Bone marrow (tissue), 2 donors: ENCODE results near the gene RAB3B.

Source experiments
- DNase-seq, 2 donors: peaks; one replicate each; lab custom pipeline; 2025; lab: John Stamatoyannopoulos, UW

Gene RAB3B

DNA sequence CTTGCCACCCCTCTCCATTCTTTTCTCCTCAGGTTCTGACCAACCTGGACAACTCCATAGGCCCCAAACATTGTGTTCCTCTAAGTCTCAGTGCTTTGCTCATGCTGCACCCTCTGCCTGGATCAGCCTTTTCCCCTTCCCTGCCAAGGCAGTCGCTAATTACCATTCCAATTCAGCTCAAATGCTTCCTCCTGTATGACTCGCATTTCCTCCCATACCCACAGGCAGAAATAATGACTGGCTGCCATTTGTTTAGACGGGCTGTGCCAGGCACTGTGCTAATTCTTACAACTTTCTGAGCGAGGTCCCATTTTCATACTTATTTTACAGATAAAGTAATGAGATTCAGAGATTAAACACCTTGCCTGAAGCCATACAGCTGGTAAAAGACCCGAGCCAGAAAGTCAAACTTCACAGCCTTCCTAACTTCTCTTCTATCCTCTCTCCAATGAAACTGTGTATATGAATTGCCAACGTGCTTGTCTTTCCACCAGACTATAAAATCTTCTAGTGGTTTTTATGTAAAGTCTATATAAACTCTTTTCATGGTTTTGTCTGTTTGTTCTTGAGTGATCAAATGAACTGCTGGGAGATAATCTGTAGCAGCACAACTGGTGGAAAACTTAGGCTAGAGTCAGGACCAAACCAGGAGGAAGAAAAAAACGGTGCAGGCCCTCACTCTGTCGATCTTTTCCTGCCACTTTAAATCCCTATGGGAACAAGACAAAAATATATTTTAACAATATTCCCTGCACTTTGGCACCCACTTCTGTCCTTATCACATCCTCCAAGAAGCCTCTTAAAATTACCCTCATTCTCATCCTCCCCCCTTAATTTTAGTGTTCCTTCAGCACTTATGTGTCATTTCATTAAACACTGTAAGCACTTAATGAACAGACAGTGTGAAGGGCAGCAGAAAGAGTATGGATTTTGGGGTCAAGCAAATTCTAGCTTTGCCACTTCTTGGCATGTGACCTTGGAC is 33.7 kb downstream of the RAB3B start:
- no peak for DNase-seq

DNA sequence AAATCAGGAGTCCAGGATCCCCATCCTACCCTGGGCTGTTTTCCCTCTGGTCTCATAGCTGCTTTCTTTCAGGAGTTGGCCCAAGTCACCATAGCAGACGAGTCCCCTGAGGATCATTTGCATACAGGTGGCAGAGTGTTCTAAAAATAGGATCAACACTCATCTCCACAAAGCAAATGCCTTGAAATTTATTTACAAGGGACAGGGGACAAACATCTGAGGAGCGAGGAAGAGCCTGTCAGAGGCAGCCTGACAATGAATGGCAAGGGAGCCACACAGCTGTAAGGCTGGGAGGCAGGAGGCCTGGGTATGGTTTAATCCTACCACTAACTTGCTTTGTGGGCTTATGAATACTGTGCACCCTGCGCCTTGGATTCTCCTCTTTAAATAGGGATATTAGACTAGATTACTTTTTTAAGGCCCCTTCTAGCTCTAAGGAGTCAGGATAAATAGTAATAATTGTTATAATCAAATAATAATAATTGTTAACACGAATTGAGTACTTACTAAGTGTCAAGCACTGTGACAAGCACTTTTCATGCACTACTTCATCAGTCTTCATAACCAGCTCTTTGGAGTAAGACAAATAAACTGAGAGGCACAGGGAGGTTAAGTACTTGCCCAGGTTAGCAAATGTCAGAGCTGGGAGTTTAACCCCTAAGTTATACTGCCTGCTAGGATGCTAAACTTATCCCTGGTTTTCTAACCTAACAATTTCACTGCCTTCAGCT is 34.5 kb downstream of the RAB3B start:
- DNase-seq, result no peak

DNA sequence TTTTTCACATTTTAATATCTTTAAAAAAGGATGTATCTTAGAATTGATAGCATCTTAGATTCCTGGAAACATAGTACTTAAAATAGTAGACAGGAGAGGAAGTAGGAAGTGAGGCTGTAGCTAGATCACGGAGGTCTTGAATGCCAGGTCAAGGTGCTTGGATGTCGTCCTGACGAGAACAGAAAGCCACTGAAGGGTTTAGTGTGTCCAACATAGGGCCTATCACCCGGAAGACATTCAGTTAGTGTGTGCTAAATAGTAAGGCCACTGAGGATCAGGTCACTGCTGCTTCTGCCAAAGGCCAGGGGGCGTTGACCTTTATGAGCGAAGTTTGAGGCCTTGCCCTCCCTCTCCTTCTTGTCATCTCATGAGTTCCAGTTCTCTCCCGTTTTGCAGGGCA is 35.7 kb downstream of the RAB3B start:
- DNase-seq, result no peak

DNA sequence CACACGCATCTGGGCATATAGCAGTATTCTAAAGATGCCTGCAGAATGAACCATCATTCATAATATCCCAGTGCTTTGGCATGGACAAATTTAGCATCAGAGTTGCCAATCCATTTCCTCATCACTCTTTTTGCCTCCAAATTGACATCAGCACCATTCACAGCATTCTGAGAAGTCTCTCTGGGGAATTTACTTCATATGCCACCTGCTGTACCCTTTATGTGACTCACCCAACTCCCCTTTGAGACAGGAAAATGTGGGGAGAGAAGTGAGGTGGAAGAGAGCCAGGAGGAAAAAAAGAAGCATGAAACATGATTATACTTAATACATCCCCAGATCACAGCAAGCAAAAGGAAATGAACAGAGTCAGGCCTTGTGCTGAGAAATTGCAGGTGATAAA is 37.4 kb downstream of the RAB3B start:
- no peak for DNase-seq

DNA sequence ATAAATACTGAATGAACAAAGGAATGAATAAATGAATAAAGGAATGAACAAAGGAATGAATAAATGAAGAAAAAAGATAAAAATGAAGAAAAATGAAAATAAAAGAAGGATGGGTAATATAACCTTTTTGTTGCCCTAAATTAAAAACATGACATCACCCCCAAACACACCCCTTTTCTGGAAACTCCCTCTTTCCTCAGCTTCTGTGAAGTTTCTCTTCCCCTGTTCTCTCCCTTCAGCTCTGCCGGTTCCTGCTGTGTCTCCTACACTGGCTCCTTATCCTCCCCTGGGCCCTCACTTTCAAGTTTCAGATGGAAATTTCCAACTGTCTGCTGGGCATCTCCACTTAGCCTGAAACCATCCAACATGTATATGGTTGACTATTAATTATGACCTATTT is 37.9 kb downstream of the RAB3B start:
- DNase-seq, result no peak

DNA sequence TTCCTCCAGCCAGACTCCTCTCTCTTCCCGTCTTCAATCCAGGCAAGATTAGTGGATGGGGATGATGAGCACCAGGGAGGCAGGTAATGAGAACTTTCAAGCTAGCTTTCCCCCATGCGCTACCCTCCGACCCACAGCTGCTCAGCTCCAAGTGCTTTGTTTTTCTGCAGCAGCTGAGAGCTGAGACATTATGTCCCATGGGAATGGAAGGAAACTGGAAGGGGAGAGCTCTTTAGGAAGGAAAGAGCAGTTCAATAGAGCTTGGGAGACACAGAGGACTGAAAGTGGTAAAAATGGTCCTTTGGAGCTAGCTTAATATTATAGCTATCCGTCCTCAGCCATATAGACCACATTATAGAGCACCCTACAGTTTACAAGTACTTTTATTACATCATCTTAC is 39.8 kb downstream of the RAB3B start:
- no peak for DNase-seq

DNA sequence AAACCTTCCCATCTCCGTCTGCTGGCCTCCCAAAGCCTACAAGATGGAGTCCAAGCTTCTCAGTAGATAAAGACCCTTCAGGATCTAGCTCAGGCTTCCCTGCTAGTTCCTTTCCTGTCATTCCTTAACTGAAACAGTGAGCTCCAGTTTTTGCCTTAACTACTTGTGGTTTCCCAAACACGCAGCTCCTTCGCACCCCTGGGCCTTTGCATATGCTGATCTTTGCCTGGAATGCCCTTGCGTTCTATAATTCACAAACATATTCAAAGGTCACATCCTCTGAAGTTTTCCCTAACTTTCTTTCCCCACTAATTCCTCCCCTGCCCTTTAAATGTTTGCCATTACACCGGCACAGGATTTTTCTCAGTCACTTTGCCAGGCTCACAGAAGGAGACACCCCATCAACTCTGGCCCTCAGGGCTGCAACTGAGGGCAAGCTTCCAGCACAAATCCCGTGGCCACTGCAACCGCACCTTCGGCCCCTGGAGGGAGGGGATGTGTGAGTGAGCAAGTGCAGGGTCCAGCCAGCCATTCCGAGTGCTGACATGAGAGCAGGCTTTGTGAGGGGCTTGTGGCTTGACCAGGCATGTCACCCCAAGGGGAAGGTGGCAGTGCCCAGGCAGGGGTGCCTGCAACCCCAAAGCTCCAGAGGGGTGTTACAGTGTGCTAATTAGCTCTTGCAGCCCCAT is 41.3 kb downstream of the RAB3B start:
- no peak for DNase-seq

DNA sequence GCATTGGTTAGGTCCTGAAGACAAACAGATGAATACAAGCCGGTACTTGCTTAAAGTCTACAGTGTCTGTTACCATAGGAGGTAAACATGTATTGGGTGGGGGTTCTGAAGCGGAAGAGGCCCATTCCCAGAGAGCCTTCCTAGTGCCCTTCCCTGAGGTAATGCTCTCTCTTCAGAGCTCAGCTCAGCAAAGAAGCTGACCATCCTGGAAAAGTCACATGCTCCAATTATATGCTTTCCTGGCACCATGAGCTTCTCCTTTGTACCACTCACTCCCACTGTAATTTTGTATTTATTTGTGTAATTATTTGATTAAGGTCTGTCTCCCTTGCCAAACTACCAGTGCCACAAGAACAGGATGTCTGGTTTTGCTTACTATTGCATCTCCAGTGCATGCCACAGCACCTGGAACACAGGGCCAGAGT is 42.0 kb downstream of the RAB3B start:
- DNase-seq, result no peak

DNA sequence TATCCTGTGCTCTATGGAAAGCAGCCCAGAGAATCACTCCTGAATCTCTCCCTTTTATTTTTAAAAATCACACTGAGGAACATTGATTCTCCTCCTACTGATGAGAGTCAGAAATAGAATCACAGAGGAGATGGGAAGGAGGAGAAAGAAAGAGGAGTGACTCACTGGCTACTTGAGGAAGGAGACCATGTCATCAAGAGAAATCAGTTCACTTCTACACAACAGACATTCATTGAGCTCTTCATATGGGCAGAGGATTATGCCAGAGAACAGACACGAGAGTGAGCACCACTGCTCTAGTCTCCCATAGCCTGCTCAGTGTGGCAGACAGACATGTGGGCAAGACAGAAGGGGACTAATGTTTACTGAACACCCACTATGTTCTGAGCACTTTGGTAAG is 44.2 kb downstream of the RAB3B start:
- DNase-seq, result no peak

DNA sequence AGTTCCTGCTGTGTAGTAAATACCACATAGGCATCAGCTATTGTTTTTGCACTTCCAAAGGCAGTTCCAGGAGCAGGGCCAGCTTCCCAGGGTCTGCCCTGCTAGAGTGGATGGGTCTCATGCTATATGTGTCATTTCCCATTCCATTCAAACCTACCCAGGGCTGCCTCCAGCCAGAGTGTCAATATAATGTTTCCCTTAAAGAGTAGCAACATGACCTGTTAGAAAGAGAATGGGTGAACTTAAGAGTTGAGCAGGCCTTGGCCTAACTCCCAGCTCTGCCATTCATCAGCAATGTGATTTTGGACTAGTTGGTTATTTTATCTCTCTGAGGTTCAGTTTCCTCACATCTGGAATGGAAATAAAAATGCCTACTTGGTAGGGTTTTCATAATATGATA is 44.9 kb downstream of the RAB3B start:
- DNase-seq, result no peak

DNA sequence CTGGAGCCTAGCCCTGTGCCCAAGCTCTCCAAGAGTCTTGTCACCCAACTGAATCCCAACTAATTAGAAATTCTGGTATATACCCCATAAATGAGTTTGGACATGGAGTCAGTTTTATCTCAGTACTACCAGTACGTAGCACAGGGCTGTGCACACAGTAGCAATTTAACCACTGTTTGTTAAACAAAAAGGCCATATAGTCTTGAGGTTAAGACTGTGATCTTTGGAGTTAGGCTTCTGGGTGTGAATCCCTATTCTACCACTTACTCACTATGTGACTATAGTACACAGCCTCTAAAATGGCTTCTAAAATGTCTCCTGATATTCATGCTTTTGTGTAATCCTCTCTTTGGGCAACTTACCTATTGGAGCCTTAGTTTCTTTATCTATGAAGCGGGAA is 48.2 kb downstream of the RAB3B start:
- no peak for DNase-seq

DNA sequence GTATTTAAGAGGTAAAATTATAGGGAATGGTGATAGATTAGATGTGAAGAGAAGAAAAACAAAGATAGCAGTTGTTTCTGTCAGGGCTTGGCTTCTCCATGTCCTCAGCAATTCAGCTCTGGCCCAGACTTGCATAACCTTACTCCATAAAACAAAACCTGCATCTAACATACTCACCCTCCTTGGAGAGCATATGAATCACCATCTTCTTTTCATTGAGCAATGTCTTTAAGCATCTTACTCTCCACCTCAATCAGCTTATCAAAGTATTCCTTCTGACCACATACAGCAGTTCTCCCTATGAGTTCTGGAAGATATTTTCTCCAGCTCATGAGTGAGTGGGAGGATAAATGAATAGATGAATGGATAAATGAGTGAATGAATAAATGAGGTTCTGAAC is 49.0 kb downstream of the RAB3B start:
- no peak for DNase-seq

DNA sequence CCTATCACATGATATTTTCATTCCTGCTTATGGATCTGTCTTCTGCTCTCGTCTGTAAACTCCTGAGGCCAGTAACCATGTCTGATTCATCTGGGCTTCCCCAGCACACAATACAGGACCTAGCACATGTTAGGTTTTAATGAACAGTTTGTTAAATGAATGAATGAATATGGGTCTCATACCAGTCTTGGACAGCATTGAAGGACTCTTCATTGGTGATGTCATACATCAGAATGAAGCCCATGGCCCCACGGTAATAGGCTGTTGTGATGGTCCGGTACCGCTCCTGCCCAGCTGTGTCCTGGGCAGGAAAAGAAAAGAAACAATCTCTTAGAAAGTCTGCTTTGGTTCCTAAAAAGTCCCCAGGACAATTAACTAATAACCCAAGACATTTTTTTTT is 53.4 kb downstream of the RAB3B start:
- no peak for DNase-seq

DNA sequence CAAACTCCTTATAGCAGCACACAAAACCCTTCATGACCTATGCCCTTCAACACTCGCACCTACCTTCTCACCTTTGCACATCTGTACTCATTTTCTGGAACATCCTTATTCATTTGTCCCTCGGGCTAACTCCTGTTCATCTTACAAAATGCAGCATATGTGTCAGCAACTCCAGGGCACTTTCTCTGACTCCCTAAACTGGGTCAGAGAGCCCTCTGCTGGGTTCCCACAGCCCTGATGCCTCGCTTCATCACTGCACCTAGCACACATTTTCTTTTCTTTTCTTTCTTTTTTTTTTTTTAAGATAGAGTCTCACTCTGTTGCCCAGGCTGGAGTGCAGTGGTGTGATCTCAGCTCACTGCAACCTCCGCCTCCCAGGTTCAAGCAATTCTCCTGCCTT is 54.0 kb downstream of the RAB3B start:
- no peak for DNase-seq

DNA sequence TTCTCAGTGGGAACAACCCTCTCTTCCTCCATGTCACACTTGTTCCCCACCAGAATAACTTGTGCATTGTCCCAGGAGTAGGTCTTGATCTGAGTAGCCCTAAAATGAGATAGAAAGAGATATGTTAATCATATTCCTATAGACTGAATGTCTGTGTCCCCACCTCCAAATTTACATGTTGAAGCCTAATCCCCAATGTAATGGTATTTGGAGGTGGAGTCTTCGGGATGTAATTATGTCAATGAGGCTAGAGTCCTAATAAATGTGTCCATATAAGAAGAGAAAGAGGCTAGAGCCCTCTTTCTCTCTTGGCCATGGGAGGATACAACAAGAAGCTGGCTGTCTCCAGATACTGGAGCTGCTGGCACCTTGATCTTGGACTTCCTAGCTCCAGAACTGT is 57.2 kb downstream of the RAB3B start:
- DNase-seq, result no peak

DNA sequence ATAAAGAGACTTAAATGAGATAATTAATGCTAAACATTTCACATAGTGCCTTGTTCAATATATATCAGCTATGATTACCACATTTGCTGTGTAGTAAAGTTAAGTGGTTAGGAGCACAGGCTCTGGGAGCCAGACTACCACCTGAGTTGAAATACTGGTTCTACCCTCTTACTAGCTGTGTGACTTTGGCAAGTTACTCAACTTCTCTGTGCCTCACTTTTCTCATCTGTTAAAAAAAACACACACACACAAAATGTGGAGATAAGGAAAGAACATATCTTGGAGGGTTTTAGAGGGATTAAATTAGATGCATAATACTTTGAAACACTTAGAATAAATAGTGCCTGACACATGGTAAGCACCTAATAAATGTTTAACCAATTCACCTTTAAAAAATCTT is 60.2 kb downstream of the RAB3B start:
- DNase-seq, result no peak

DNA sequence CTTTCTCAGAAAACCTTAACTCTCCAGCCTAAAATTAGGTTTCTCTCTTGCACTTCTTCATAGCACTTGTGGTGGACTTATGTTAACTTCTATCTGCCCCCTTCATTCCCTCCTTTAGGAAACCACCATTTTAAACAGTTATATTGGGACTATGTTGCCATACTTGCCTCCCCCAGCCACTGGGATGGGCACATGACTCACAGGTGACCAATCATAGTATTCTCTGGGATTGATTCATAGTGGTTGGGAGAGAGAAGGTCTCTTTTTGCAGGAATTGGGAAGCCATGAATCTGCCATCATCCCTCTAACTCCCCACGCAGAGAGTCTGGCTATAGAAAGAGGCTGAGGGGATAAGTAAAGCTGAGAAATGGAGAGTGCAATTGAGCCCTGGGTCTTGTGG is 61.6 kb downstream of the RAB3B start:
- DNase-seq, result no peak

DNA sequence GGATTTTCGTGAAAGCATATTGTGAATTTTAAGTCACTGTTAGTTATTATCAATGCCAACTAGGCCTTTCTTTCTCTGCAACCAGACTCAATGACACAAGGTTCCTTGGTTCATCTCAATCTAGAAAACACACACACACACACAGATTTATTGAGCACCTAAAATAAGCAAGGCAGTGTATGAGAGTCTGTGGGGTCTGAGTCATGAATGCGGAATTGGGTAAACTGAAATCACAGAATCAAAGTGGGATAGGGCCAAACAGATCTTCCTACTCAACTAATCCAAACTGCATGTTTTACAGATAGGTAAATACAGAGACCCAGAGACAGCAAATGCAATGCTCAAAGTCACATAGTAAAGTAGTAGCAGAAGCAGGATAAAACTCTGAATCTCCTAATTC is 63.5 kb downstream of the RAB3B start:
- no peak for DNase-seq

DNA sequence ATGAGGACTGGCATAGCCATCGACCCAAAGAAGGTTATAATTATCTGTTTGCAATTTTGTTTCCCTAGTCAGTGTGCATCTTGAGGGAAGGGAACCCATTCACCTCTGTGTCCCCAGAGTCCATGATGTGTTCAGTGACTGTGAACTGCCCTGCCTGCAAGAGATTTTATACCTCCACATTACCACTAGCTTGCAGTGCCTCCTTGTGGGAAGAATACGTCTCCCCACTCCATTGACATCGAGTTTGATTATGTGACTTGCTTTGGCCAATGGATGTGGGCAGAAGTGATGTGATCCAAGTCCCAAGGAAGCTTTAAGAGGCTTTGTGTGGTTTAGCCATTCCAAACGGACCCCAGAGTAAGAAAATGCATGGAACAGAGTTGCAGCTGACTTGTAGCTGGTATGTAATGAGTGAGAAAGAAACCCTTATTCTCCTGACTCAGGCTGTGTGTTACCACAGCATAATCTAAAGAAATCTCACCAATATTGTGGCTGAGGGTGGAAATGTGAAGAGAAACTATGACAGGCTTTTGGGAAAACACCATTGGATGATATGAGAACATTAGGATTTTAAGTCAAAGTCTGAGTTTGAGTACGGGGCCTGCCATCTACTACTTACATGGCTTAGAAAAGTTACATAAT is 64.2 kb downstream of the RAB3B start:
- no peak for DNase-seq

DNA sequence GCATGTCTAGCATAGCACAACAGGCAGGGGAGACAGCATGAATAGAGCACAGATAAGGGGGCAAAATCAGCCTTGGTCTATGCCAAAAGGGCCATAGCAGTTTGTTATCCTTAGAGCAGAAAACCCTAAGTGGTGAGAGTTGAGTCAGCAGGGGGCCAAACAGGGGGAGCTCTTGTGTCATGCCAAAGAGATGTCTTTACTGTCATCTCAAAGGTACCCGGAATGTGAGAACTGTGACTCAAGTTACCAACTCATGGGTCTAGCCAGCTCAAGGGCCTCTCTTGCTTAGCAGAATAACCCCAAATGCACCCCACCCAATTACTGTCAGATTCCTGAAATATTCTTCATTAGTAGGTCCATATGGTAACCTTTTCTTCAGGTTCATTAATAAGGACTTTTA is 66.0 kb downstream of the RAB3B start:
- DNase-seq, result no peak

DNA sequence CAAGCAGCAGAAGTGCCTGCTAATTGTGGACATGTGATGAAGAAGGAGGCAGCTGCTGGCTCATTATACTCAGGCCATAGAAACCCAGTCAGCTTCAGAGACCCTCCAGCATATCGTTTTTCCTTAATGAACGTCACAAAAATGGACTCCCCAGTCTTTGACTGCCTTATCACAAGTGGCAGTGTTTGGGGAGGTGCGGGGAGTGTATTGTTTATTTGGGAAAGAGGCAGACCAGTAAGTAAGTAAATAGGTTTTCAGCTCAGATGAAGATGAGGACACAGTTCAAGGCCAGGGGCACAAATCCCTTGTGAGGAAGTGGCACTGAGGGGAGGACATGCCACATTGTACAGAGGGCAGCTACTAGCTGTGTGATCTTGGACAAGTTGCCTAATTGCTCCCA is 68.5 kb downstream of the RAB3B start:
- no peak for DNase-seq

DNA sequence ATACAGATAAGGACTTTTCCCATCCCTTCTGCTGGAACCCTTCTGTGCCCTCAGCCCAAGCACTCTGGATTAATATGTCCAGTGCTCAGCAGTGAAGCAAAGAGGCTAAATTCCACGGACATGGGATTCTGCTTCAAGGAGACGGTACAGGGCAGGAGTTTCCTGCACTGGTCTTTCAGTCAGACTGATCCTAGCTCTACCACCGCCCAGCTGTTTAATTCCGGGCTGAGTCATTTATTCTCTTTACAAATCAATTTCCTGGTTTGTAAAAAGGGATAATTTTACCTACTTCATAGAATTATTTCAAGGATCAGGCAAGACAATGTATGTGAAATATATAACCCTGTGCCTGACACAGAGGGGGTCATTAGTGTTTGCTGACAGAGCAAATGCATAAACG is 70.4 kb downstream of the RAB3B start:
- no peak for DNase-seq
